ENCODE data around the gene ITPR1. TPM values are rescaled to one million over a fixed set of nuclear protein-coding genes. Genes with fewer than 3 reads are reported as not detected.
A peak's percentile ranks its signal among the peaks of the same experiment; 100 is the strongest.

ITPR1 gene
- total RNA-seq, 4 donors from 2014 or later, result 14.7 to 45.1 (median 21.0) TPM

GRCh38 chr3:4739289-4740236 is 246.4 kb downstream of the ITPR1 start:
- Histone ChIP-seq H3K4me1 (peaks cover 69% of the 10 kb centered on the region), H3K4me3 (no peak overlapping the region), H3K36me3 (no peaks in the 10 kb centered on the region), H3K27ac (peak overlapping the region; percentile 84), H3K27me3 (no peaks in the 10 kb centered on the region), H3K9me3 (no peaks in the 10 kb centered on the region)
- peak in 1 of 2 donors; percentile 70 for DNase-seq (ENCODE audit: low spot score in 2 of 2)
- TF ChIP-seq POLR2AphosphoS5 (IDR thresholded peaks at IDR 0.05), result no peak
- no peak for TF ChIP-seq POLR2A (IDR thresholded peaks at IDR 0.05)
- TF ChIP-seq, protein P1, sequence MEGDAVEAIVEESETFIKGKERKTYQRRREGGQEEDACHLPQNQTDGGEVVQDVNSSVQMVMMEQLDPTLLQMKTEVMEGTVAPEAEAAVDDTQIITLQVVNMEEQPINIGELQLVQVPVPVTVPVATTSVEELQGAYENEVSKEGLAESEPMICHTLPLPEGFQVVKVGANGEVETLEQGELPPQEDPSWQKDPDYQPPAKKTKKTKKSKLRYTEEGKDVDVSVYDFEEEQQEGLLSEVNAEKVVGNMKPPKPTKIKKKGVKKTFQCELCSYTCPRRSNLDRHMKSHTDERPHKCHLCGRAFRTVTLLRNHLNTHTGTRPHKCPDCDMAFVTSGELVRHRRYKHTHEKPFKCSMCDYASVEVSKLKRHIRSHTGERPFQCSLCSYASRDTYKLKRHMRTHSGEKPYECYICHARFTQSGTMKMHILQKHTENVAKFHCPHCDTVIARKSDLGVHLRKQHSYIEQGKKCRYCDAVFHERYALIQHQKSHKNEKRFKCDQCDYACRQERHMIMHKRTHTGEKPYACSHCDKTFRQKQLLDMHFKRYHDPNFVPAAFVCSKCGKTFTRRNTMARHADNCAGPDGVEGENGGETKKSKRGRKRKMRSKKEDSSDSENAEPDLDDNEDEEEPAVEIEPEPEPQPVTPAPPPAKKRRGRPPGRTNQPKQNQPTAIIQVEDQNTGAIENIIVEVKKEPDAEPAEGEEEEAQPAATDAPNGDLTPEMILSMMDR (IDR thresholded peaks at IDR 0.05), result no peak
- WGBS, result 95% methylated on average over 9 of the region's 9 CpGs

GRCh38 chr3:4740397-4741105 is 247.4 kb downstream of the ITPR1 start:
- H3K27ac ChIP-seq, result peak overlapping the region; percentile 84
- DNase-seq (ENCODE audit: low spot score in 2 of 2), result peak in 1 of 2 donors; percentile 74
- H3K36me3 ChIP-seq, result no peaks in the 10 kb centered on the region
- 53% methylated on average over 13 of the region's 13 CpGs for WGBS
- H3K9me3 ChIP-seq, result no peaks in the 10 kb centered on the region
- H3K4me3 ChIP-seq, result no peak overlapping the region
- H3K4me1 ChIP-seq, result peaks cover 69% of the 10 kb centered on the region
- TF ChIP-seq, protein P1 (IDR thresholded peaks at IDR 0.05), result no peak
- no peaks in the 10 kb centered on the region for H3K27me3 ChIP-seq

DNA sequence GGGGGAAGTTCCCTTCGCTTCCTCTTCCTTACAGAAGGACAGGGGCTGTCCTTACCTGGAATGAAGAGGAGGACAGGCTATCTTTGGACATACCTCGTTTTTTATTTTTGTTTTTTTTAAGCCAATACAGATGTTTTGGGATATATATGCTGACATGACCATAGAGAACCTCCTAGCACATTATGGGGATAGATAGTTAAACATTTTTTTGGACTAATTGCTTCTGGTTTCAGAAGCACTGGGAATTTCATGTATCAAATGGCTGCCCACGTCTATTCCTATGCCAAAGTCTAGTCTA is 247.9 kb downstream of the ITPR1 start:
- Histone ChIP-seq H3K27me3 (no peaks in the 10 kb centered on the region), H3K4me3 (no peak overlapping the region), H3K36me3 (no peaks in the 10 kb centered on the region), H3K9me3 (no peaks in the 10 kb centered on the region), H3K27ac (peak overlapping the region; percentile 84), H3K4me1 (peaks cover 69% of the 10 kb centered on the region)
- TF ChIP-seq, protein P1 (IDR thresholded peaks at IDR 0.05), result no peak
- no peak for TF ChIP-seq POLR2AphosphoS5 (IDR thresholded peaks at IDR 0.05)
- no peak for TF ChIP-seq POLR2A (IDR thresholded peaks at IDR 0.05)
- no peak for TF ChIP-seq EP300 (IDR thresholded peaks at IDR 0.05)
- no peak for DNase-seq (ENCODE audit: low spot score in 2 of 2)
- 18% methylated on average over 3 of the region's 3 CpGs for WGBS

DNA sequence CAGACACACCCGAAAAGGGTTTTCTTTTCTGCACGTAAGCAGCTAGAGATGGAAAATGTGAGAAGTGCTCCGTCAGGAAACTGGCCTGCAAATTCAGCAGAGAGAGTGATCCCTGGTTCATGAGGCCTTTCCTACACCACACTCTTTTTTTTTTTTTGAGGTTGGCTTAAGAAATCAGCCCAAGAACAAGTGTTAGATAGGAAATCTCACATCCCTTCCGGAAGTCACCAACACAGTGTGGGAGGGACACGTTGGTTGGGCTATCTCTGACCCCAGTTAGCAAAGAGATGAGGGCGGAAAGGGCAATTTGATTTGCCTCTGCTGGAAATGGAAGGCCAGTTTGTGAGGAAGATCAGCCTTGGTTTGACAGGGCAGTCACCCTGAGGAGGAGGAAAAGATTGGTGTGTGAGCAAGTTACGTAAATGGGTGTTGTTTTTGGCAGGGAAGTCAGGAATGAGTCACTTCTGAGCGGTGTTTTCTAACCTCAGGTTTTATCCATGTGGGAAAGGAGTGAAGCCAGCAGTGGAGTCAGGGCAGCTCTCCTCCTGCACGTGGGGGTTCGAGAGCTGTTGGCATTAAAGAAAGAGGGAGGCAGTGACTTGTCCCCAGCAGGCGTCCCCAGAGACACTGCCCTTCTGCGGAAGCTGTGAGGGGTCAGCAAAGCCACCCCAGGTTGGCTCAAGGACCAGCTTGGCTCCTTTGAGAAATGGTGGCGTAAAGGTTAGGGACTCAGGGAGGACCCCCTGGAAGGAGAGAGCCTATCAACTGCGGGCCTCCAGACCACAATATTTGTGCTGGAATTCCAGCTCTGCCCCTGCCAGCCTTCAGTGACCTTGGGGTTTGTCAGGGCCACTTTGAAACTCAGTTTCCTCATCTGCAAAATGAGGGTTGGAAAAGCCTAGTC is 248.5 kb downstream of the ITPR1 start:
- H3K4me3 ChIP-seq, result no peak overlapping the region
- WGBS, result 32% methylated on average over 14 of the region's 14 CpGs
- no peaks in the 10 kb centered on the region for H3K27me3 ChIP-seq
- peaks cover 63% of the 10 kb centered on the region for H3K4me1 ChIP-seq
- DNase-seq (ENCODE audit: low spot score in 2 of 2), result peak in 1 of 2 donors; percentile 34
- no peaks in the 10 kb centered on the region for H3K36me3 ChIP-seq
- TF ChIP-seq POLR2AphosphoS5 (IDR thresholded peaks at IDR 0.05), result peak in 2 of 3 donors; percentile 78 to 81
- TF ChIP-seq, protein P1 (IDR thresholded peaks at IDR 0.05), result no peak
- TF ChIP-seq POLR2A (IDR thresholded peaks at IDR 0.05), result peak in 1 of 2 donors; percentile 22
- no peak for TF ChIP-seq EP300 (IDR thresholded peaks at IDR 0.05)
- H3K27ac ChIP-seq, result peak overlapping the region; percentile 84
- no peaks in the 10 kb centered on the region for H3K9me3 ChIP-seq
